KMS-11 (cell line): ENCODE measurements around the gene KCNK18.
"Not testable (repeated sequence)": the region's sequence is repeated elsewhere in the genome, so short reads cannot be mapped to it uniquely, and the experiment has no call there.

Source experiments
- H2AFZ ChIP-seq: fragments of 200-600 bp; sonication (generic); 2 replicates; pipeline ENCODE4 v1.6.1; 2016; ENCODE audit warnings: antibody characterized with exemption, mixed run types, low read depth
- H3K27ac ChIP-seq: fragments of 200-600 bp; sonication (generic); 2 replicates; pipeline ENCODE4 v1.6.1; 2016; ENCODE audit warnings: mild to moderate bottlenecking, mixed run types
- H3K27me3 ChIP-seq: fragments of 200-600 bp; sonication (generic); 2 replicates; pipeline ENCODE4 v1.6.1; 2017; ENCODE audit warnings: mild to moderate bottlenecking, low read depth, mixed run types, moderate library complexity; ENCODE audit not compliant: insufficient read depth
- H3K36me3 ChIP-seq: fragments of 200-600 bp; sonication (generic); 2 replicates; pipeline ENCODE4 v1.6.1; 2017; ENCODE audit warnings: mild to moderate bottlenecking, mixed run types; ENCODE audit not compliant: insufficient read depth
- H3K4me1 ChIP-seq: fragments of 200-600 bp; sonication (generic); 2 replicates; pipeline ENCODE4 v1.6.1; 2016; ENCODE audit warnings: mild to moderate bottlenecking, low read depth, mixed run types; ENCODE audit not compliant: poor library complexity, severe bottlenecking
- H3K4me2 ChIP-seq: fragments of 200-600 bp; sonication (generic); 2 replicates; pipeline ENCODE4 v1.7.0; 2016; ENCODE audit warnings: mild to moderate bottlenecking, mixed run types
- H3K4me3 ChIP-seq: fragments of 200-600 bp; sonication (generic); IDR thresholded peaks from 2 replicates; pipeline ENCODE4 v1.6.1; 2017; ENCODE audit warnings: low read depth, low read length, mixed read lengths; ENCODE audit not compliant: insufficient read depth
- H3K79me2 ChIP-seq: fragments of 200-600 bp; sonication (generic); 2 replicates; pipeline ENCODE4 v1.6.1; 2016; ENCODE audit warnings: low read depth, mixed run types; ENCODE audit not compliant: insufficient read depth
- H3K9ac ChIP-seq: fragments of 200-600 bp; sonication (generic); 2 replicates; pipeline ENCODE4 v1.6.1; 2016; ENCODE audit warnings: mild to moderate bottlenecking, mixed run types
- H4K20me1 ChIP-seq: fragments of 200-600 bp; sonication (generic); 2 replicates; pipeline ENCODE4 v1.6.1; 2016; ENCODE audit warnings: mild to moderate bottlenecking, mixed run types; ENCODE audit not compliant: insufficient read depth
- CTCF ChIP-seq: fragments of 200-600 bp; sonication (generic); conservative IDR thresholded peaks from 2 replicates; pipeline ENCODE4 v1.6.1; 2017; ENCODE audit warnings: low read depth, mild to moderate bottlenecking, antibody characterized with exemption, low read length, moderate library complexity, mixed read lengths

The KCNK18 gene

GRCh38 chr10:117175901-117176534 is 21.3 kb upstream of the KCNK18 start:
- Histone ChIP-seq H3K9ac (no peak overlapping the region; the same call in 1 of the 2 replicates), H2AFZ (peak overlapping the region; percentile 99), H3K27me3 (no peaks in the 10 kb centered on the region)

GRCh38 chr10:117178190-117178589 is 19.1 kb upstream of the KCNK18 start:
- Histone ChIP-seq H3K4me2 (no peak overlapping the region), H3K36me3 (no peaks in the 10 kb centered on the region), H3K4me3 (no peak overlapping the region), H3K27me3 (no peaks in the 10 kb centered on the region), H2AFZ (no peak overlapping the region), H3K9ac (no peak overlapping the region), H3K27ac (no peak overlapping the region), H3K4me1 (peaks cover 7% of the 10 kb centered on the region), H4K20me1 (no peaks in the 10 kb centered on the region), H3K79me2 (no peaks in the 10 kb centered on the region)
- TF ChIP-seq CTCF: no peak

More at GRCh38 chr10:117175901-117176534, 21.3 kb upstream of the KCNK18 start:
- no peaks in the 10 kb centered on the region for H3K79me2 ChIP-seq
- H4K20me1 ChIP-seq: no peaks in the 10 kb centered on the region
- no peak overlapping the region for H3K4me3 ChIP-seq
- peak overlapping the region; percentile 80 for H3K4me2 ChIP-seq
- peaks cover 7% of the 10 kb centered on the region for H3K4me1 ChIP-seq
- TF ChIP-seq CTCF: peak; percentile 88
- no peak overlapping the region for H3K27ac ChIP-seq
- H3K36me3 ChIP-seq: no peaks in the 10 kb centered on the region

GRCh38 chr10:117184296-117184695 is 13.0 kb upstream of the KCNK18 start:
- H4K20me1 ChIP-seq: no peaks in the 10 kb centered on the region
- no peak for TF ChIP-seq CTCF
- no peak overlapping the region for H3K9ac ChIP-seq
- H3K27ac ChIP-seq: no peak overlapping the region
- no peaks in the 10 kb centered on the region for H3K79me2 ChIP-seq
- no peak overlapping the region for H3K4me3 ChIP-seq
- H3K36me3 ChIP-seq: no peaks in the 10 kb centered on the region
- no peaks in the 10 kb centered on the region for H3K4me1 ChIP-seq
- H3K27me3 ChIP-seq: no peaks in the 10 kb centered on the region
- H2AFZ ChIP-seq: no peak overlapping the region
- no peak overlapping the region for H3K4me2 ChIP-seq

- Histone ChIP-seq H3K36me3 (no peaks in the 10 kb centered on the region), H3K4me1 (no peaks in the 10 kb centered on the region), H3K9ac (no peak overlapping the region), H3K27ac (no peak overlapping the region), H3K79me2 (no peaks in the 10 kb centered on the region), H4K20me1 (no peaks in the 10 kb centered on the region), H3K4me2 (no peak overlapping the region), H3K4me3 (no peak overlapping the region), H3K27me3 (no peaks in the 10 kb centered on the region), H2AFZ (no peak overlapping the region)
- TF ChIP-seq CTCF: no peak
These were observed 12.5 kb upstream of the KCNK18 start for GRCh38 chr10:117184821-117185220.

GRCh38 chr10:117185817-117186216 is 11.5 kb upstream of the KCNK18 start:
- not testable (repeated sequence) for H2AFZ ChIP-seq, H4K20me1 ChIP-seq, H3K36me3 ChIP-seq, H3K27me3 ChIP-seq, H3K4me1 ChIP-seq, H3K4me3 ChIP-seq, H3K27ac ChIP-seq, H3K4me2 ChIP-seq, H3K9ac ChIP-seq, H3K79me2 ChIP-seq
